ENCODE data around the gene NFIC.
A peak's percentile ranks its signal among the peaks of the same experiment; 100 is the strongest.
"Not testable (repeated sequence)": the region's sequence is repeated elsewhere in the genome, so short reads cannot be mapped to it uniquely, and the experiment has no call there.

Gene NFIC

DNA sequence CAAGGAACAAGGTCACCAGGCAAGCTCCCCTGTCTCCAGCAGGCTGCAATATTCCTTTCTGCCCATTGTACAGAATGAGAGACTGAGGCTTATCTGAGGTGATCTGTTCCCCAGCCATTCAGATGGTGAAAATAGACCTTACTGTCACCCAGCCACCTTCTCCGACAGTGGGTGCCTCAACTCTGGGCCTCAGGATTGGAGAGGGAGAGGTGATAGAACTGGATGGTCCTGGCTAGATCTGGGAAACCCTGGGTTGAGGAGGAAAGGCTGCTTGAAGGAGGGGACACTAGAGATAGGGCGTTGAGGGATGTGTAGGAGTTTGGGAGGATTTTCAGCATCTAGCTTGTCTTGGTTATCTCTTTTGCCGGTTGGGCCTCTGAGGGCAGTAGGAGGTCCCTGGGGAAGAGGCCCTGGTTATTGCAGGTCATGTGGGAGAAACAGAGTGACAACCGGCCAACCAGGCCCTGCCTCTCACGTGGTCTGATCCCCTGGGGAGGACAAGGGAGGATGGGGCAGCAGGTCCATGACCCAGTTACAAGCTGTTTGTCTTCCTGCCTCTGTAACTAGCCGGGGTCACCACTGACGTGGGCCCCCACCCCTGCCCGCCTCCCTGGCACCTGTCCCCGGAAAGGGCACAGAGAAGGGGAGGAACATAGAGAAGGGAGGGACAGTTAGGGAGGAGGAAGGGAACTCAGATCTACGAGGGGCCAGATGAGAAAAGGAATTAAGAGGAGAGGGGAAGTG is 8.2 kb downstream of the NFIC start:
- no peak for TF ChIP-seq CTCF (IDR thresholded peaks at IDR 0.05; ENCODE audit: low read depth, low read length, missing control alignments)
- DNase-seq (ENCODE audit: extremely low read depth, low read depth) = no peak
- 0 out of 2 replicates have a peak overlapping the region, but pooled peaks have one; percentile 1 for H3K4me3 ChIP-seq (replicated peaks; ENCODE audit: low read depth, low read length)

GRCh38 chr19:3375221-3376090 is 9.1 kb downstream of the NFIC start:
- no peak for DNase-seq (ENCODE audit: extremely low read depth, low read depth)
- TF ChIP-seq CTCF (IDR thresholded peaks at IDR 0.05; ENCODE audit: low read depth, low read length, missing control alignments) = no peak
- 0 out of 2 replicates have a peak overlapping the region, but pooled peaks have one; percentile 1 for H3K4me3 ChIP-seq (replicated peaks; ENCODE audit: low read depth, low read length)

GRCh38 chr19:3376091-3376455 is 9.7 kb downstream of the NFIC start:
- DNase-seq (ENCODE audit: extremely low read depth, low read depth); H3K4me3 ChIP-seq (replicated peaks; ENCODE audit: low read depth, low read length): not testable (repeated sequence)

DNA sequence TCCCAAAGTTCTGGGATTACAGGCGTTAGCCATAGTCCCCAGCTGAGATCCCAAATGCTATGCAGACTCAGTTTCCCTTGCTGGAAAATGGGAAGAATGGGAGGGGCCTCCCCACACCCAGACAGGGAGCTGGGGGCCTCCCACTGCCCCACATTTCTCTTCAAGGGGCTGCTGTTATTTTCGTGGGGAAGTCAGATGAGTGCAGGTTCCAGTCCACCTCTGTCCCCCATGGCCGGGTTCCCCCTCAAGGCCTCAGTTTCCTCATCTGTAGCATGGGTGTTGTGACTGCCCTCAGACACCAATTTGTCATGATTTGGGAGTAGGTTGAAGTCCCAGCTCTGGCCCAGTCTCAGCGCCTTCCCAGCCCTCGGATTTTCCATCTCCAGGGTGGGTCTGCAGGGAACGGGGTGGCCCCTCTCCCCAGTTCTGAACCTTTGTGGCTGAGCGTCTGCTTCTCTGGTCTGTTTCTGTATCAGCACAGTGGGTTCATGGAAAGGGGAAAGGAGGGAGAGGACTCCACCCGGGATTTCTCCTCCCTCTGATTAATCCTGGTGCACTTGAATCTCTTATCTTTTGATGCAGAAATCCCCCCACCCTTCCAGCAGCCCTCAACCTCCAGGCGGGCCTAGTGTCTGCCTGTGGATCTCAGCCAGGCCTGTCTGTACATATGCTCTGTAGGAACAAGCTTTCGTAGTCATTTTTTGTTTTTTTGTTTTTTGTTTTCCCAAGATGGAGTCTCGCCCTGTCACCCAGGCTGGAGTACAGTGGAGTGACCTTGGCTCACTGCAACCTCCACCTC is 12.2 kb downstream of the NFIC start:
- H3K4me3 ChIP-seq (replicated peaks; ENCODE audit: low read depth, low read length) = no peak overlapping the region
- TF ChIP-seq CTCF (IDR thresholded peaks at IDR 0.05; ENCODE audit: low read depth, low read length, missing control alignments) = no peak
- no peak for DNase-seq (ENCODE audit: extremely low read depth, low read depth)

GRCh38 chr19:3380829-3381228 is 14.4 kb downstream of the NFIC start:
- no peak overlapping the region for H3K4me3 ChIP-seq (replicated peaks; ENCODE audit: low read depth, low read length)
- no peak for DNase-seq (ENCODE audit: extremely low read depth, low read depth)
- TF ChIP-seq CTCF (IDR thresholded peaks at IDR 0.05; ENCODE audit: low read depth, low read length, missing control alignments) = no peak

- H3K4me3 ChIP-seq (replicated peaks; ENCODE audit: low read depth, low read length) = no peak overlapping the region
- DNase-seq (ENCODE audit: extremely low read depth, low read depth) = no peak
- no peak for TF ChIP-seq CTCF (IDR thresholded peaks at IDR 0.05; ENCODE audit: low read depth, low read length, missing control alignments)
These were observed 15.5 kb downstream of the NFIC start for GRCh38 chr19:3381701-3382372.
